RWPE1 (cell line): ENCODE results near the gene WDR86.
A peak's percentile ranks its signal among the peaks of the same experiment; 100 is the strongest.

ENCODE experiments used
- CTCF ChIA-PET: fragments of 350-600 bp; sonication (Branson Sonifier 250); formaldehyde crosslinking; extraction: SDS; loops from one replicate; lab custom pipeline; 2021; lab: Yijun Ruan, JAX
- POLR2A ChIA-PET: fragments of 400-600 bp; formaldehyde crosslinking; extraction: SDS; loops from one replicate; lab custom pipeline; 2020; ENCODE audit warnings: antibody characterized with exemption; ENCODE audit not compliant: low non-redundant PET; lab: Yijun Ruan, JAX
- DNase-seq: peaks from one replicate; pipeline ENCODE4 v3.0.0; 2012; ENCODE audit warnings: low spot score
- H3K27ac ChIP-seq: fragments of 450-650 bp; 2 replicates; pipeline ENCODE4 v1.5.1; 2017
- TF ChIP-seq, protein P1 (sequence below): fragments of 450-650 bp; conservative IDR thresholded peaks from 2 replicates; pipeline ENCODE4 v1.5.1; 2017; ENCODE audit warnings: low read depth, mild to moderate bottlenecking

Gene WDR86

DNA sequence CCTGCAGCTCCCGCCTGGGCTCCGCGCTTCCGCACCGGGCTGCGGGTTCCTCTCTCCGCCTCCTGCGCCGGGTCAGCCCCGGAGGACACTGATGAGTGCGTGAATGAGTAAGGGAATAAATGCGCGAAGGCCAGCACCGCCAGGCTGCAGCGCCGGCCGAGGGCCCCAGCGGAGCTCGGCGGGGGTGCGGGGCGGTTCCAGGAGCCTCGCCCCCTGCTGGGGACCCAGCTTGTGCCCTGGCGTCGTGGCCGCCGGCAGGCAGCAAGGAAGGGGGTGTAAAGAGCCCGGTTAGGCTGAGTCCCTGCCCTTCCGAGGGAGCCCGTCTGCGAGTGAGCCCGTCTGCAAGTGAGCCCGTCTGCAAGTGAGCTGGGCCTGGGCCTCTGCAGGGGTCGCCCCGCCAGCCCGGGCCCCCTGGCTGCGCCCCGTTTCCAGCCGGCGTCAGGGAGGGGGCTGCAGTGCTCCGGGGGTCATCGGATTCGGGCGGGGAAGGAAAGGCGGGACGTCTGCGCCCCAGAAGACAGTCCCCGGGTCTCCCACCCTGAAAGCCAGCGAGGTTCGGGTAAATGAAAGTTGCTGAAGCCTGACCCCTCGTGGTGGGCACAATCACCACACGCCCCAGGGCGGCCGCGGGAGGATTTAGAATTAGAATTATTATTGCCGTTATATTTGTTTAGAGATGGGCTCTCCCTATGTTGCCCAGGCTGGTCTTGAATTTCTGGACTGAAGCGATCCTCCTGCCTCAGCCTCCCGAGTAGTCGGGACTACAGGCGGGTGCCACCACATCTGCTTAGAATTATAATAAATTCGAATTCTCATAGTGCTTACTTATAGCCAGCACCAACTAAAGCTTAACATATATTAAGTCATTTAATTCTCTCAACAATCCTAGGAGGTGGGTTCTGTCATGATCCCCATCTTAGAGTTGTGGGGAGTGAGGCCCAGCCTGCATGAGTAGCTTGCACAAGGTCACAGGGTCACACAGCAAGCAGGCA lies 38.7 kb upstream of the WDR86 start:
- ChIA-PET CTCF (interaction anchor here (0.5 to 1.2 kb wide), 10 partner anchors 8 to 510 kb away, joined by 3 to 6 read pairs (median 3); no protein-coding TSS in a partner anchor), POLR2A (no interaction called here)
- DNase-seq: peak; percentile 56
- no peak overlapping the region for H3K27ac ChIP-seq
- TF ChIP-seq, protein P1, sequence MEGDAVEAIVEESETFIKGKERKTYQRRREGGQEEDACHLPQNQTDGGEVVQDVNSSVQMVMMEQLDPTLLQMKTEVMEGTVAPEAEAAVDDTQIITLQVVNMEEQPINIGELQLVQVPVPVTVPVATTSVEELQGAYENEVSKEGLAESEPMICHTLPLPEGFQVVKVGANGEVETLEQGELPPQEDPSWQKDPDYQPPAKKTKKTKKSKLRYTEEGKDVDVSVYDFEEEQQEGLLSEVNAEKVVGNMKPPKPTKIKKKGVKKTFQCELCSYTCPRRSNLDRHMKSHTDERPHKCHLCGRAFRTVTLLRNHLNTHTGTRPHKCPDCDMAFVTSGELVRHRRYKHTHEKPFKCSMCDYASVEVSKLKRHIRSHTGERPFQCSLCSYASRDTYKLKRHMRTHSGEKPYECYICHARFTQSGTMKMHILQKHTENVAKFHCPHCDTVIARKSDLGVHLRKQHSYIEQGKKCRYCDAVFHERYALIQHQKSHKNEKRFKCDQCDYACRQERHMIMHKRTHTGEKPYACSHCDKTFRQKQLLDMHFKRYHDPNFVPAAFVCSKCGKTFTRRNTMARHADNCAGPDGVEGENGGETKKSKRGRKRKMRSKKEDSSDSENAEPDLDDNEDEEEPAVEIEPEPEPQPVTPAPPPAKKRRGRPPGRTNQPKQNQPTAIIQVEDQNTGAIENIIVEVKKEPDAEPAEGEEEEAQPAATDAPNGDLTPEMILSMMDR: peak; percentile 90

DNA sequence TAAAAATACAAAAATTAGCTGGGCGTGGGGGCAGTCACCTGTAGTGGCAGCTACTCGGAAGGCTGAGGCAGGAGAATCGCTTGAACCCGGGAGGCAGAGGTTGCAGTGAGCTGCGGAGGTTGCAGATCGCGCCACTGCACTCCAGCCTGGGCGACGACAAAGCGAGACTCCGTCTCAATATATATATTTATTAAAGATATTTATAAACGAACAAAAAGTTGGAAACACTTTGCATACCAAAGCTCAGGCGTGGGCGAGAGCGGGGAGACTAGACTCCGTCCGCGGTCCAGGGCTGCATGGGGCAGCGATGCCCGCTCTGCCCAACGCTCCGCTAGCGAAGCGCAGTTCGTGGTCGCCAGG lies 38.0 kb upstream of the WDR86 start:
- TF ChIP-seq, protein P1: no peak

DNA sequence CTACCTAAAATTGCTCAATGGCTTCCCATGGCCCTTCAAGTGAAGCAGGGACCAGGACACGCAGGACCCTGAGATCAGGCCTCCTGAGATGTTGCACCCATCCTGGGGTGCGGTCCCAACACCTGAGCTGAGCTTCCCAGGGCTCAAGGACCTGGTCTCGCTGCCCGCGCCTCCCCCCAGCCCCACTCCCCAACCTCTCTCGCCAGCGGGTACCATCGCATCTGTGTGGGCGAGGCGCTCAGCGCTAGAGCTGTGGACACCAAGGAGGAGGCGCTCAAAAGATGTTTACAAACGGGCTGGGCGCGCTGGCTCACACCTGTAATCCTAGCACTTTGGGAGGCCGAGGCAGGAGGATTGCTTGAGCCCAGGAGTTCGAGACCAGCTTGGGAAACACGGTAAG lies 37.5 kb upstream of the WDR86 start:
- POLR2A ChIA-PET: no interaction called here
- TF ChIP-seq, protein P1: no peak

More for the DNA sequence above, 38.0 kb upstream of the WDR86 start:
- H3K27ac ChIP-seq: no peak overlapping the region
- CTCF ChIA-PET: interaction anchor here (0.5 to 1.2 kb wide), 6 partner anchors 80 to 232 kb away, joined by 3 to 6 read pairs (median 4); no protein-coding TSS in a partner anchor
- DNase-seq: no peak
- POLR2A ChIA-PET: no interaction called here

DNA sequence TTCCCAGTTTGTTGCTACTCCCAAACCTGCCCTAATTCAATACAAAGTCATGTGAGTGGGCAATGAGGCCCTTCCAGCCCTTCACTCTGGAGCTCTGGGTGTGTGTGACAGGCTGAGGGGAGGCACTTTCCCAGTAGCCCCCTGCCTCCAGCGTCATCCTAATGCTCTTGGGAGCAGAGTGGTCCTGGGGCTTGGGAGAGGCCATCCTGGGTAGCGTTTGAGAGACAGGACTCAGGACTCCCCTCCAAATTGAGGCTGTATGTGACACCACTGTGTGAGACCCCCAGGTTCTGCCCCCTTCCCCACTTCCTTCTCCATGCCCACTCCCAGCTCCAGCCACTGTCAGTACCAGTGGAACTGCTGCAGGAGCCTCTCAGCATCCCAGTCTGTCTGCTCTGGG lies 36.6 kb upstream of the WDR86 start:
- no peak for DNase-seq
- H3K27ac ChIP-seq: no peak overlapping the region
- POLR2A ChIA-PET: no interaction called here
- TF ChIP-seq, protein P1: no peak
- CTCF ChIA-PET: no interaction called here

More for the DNA sequence above, 37.5 kb upstream of the WDR86 start:
- CTCF ChIA-PET: no interaction called here
- no peak overlapping the region for H3K27ac ChIP-seq
- no peak for DNase-seq

DNA sequence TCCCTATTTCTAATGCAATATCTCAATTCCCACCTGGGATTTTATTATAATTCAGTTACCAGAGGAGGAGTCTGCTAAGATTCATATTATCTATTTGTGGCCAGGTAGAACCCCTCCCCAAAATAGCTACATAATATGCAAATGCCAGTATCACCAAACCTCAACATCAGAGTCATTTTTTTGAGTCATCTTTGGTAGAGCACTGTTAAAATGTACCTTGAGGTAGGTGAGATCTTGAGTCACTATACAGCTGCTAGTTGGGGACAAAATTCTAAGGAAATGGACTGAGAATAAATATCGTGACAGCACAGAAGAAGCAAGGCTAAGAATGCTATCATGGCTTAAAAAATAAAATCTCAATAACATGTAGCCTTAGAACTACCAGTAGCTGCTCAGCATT lies 34.8 kb upstream of the WDR86 start:
- POLR2A ChIA-PET: no interaction called here
- CTCF ChIA-PET: no interaction called here
- TF ChIP-seq, protein P1: no peak
- no peak for DNase-seq
- no peak overlapping the region for H3K27ac ChIP-seq

DNA sequence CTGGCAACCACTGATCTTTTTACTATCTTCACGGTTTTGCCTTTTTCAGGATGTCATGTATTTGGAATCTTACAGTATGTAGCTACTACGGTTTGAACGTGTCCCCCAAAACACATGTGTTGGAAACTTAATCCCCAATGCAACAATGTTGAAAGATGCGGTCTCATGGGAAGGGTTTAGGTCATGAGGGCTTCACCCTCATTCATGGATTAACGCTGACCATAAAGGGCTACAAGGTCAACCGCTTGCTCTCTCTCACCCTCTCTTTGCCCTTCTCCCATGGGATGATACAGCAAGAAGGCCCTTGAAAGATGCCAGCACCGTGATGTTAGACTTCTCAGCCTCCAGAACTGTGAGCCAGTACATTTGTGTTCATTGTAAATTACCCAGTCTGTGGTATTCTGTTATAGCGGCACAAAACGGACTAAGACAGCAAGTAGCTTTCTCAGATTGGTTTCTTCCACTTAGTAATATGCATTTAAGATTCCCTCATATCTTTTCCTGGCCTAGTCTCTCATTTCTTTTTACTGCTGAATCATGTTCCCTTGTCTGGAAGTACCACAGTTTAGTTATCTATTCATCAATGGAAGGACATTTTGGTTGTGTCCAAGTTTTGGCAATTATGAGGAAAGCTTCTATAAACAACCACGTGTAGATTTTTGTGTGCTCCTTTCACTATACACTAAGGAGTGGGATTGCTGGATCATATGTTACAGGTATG lies 33.1 kb upstream of the WDR86 start:
- CTCF ChIA-PET: interaction anchor here (0.5 to 0.7 kb wide), 3 partner anchors 68 to 449 kb away, joined by 3 to 8 read pairs (median 3); no protein-coding TSS in a partner anchor
- POLR2A ChIA-PET: no interaction called here
- no peak for DNase-seq
- H3K27ac ChIP-seq: no peak overlapping the region
- TF ChIP-seq, protein P1: no peak
